CD4-positive, alpha-beta T cell (primary cell): Measurements from ENCODE around the gene LSAMP. TPM values are rescaled to one million over a fixed set of nuclear protein-coding genes. Genes with fewer than 3 reads are reported as not detected.

Experiments used
- ATAC-seq: fragments of 200-7000 bp; cut with Tn5 transposase; one replicate; pipeline ENCODE4 v1.10.0; 2022; ENCODE audit warnings: mild to moderate bottlenecking; ENCODE audit not compliant: poor library complexity
- CTCF ChIA-PET: fragments of 350-600 bp; sonication (Branson Sonifier 250); formaldehyde crosslinking; loops from one replicate; lab custom pipeline; 2021; ENCODE audit warnings: antibody characterized with exemption, inconsistent platforms; lab: Charles Lee
- POLR2A ChIA-PET: fragments of 350-600 bp; sonication (Branson Sonifier 250); formaldehyde crosslinking; loops from one replicate; lab custom pipeline; 2021; ENCODE audit warnings: antibody characterized with exemption, inconsistent platforms; lab: Charles Lee
- DNase-seq, 14 experiments: peaks; one replicate each; pipeline ENCODE4 v3.0.0-alpha.2; 2013 to 2020; ENCODE audit warnings: mixed read lengths in 2 of 14
- H3K27ac ChIP-seq, 2 donors: one replicate each; pipeline versions ENCODE4 v1.5.1 to v1.7.0; 2013; ENCODE audit warnings: low read length in 2 of 2, low read depth in 1 of 2, mild to moderate bottlenecking in 1 of 2
- H3K27me3 ChIP-seq, 2 experiments: 1 replicate in 1 of 2; 2 replicates in 1 of 2; pipeline versions ENCODE4 v1.6.1 to v1.7.0; 2013; ENCODE audit warnings: low read length in 2 of 2, control low read depth in 1 of 2, mild to moderate bottlenecking in 1 of 2, moderate library complexity in 1 of 2; ENCODE audit not compliant: insufficient read depth in 2 of 2, control insufficient read depth in 1 of 2
- H3K36me3 ChIP-seq: one replicate; pipeline ENCODE4 v1.6.1; 2013; ENCODE audit warnings: low read length, control low read depth; ENCODE audit not compliant: insufficient read depth
- H3K4me1 ChIP-seq: one replicate; pipeline ENCODE4 v1.6.1; 2013; ENCODE audit warnings: low read length, control low read depth; ENCODE audit not compliant: insufficient read depth
- H3K4me3 ChIP-seq: one replicate; pipeline ENCODE4 v1.5.1; 2013; ENCODE audit warnings: mild to moderate bottlenecking, low read length, moderate library complexity
- H3K9me3 ChIP-seq, 2 experiments: 1 replicate in 1 of 2; 2 replicates in 1 of 2; pipeline versions ENCODE4 v1.6.1 to v1.7.0; 2013; ENCODE audit warnings: low read length in 2 of 2, mild to moderate bottlenecking in 2 of 2, control low read depth in 1 of 2, moderate library complexity in 1 of 2; ENCODE audit not compliant: control insufficient read depth in 1 of 2, insufficient read depth in 1 of 2
- H3K27ac Mint-ChIP-seq: one replicate; pipeline ENCODE4 v1.8.0; 2020; ENCODE audit warnings: mixed read lengths
- H3K27me3 Mint-ChIP-seq: one replicate; pipeline ENCODE4 v1.8.0; 2021; ENCODE audit warnings: mixed read lengths
- H3K36me3 Mint-ChIP-seq: one replicate; pipeline ENCODE4 v1.8.0; 2021; ENCODE audit warnings: low read depth, mixed read lengths
- H3K4me1 Mint-ChIP-seq: one replicate; pipeline ENCODE4 v1.8.0; 2021; ENCODE audit warnings: low read depth, mixed read lengths
- H3K4me3 Mint-ChIP-seq: one replicate; pipeline ENCODE4 v1.8.0; 2020; ENCODE audit warnings: mild to moderate bottlenecking, mixed read lengths
- H3K9me3 Mint-ChIP-seq: one replicate; pipeline ENCODE4 v1.8.0; 2020; ENCODE audit warnings: mixed read lengths
- CTCF ChIP-seq: fragments of 200-600 bp; IDR thresholded peaks from one replicate; pipeline ENCODE4 v1.8.0; 2022; ENCODE audit warnings: antibody characterized with exemption, mild to moderate bottlenecking
- intact Hi-C, 2 experiments: fragments of 100-400 bp; cut with DNase I in 1 of 2; cut with micrococcal nuclease in 1 of 2; formaldehyde crosslinking; loops; one replicate each; pipeline versions ENCODE4 v1.15.1 to v1.9.0; 2023 to 2025; cut with DNase I, micrococcal nuclease
- total RNA-seq, 174 experiments: library from RNA in 2 of 174; stranded (reverse) in 2 of 174; gene quantifications; one replicate each; pipeline ENCODE4 v1.2.3 and lab custom pipeline; 2021 to 2026

LSAMP gene
- total RNA-seq, 2 experiments from 2014 or later = not detected

GRCh38 chr3:116188231-116188785 is 257.0 kb downstream of the LSAMP start:
- CTCF ChIA-PET = no interaction called here
- Mint-ChIP-seq H3K4me3 (no peak overlapping the region), H3K27ac (no peak overlapping the region), H3K36me3 (no peaks in the 10 kb centered on the region), H3K4me1 (no peaks in the 10 kb centered on the region), H3K27me3 (peaks cover 6% of the 10 kb centered on the region), H3K9me3 (no peaks in the 10 kb centered on the region)
- TF ChIP-seq CTCF = no peak
- no peak for ATAC-seq
- H3K9me3 ChIP-seq = no peaks in the 10 kb centered on the region
- no peak overlapping the region for H3K27ac ChIP-seq
- H3K36me3 ChIP-seq = no peaks in the 10 kb centered on the region
- H3K4me3 ChIP-seq = no peak overlapping the region
- POLR2A ChIA-PET = no interaction called here
- intact Hi-C loops = no loop called here
- DNase-seq = no peak
- H3K4me1 ChIP-seq = no peaks in the 10 kb centered on the region
- no peaks in the 10 kb centered on the region for H3K27me3 ChIP-seq

- H3K27ac Mint-ChIP-seq = no peak overlapping the region
These were observed 259.2 kb downstream of the LSAMP start for GRCh38 chr3:116186049-116186448.

GRCh38 chr3:116181159-116181558 is 264.1 kb downstream of the LSAMP start:
- no peak overlapping the region for H3K4me3 ChIP-seq
- TF ChIP-seq CTCF = no peak
- H3K27me3 ChIP-seq = no peaks in the 10 kb centered on the region
- no peaks in the 10 kb centered on the region for H3K4me1 ChIP-seq
- H3K27ac ChIP-seq = no peak overlapping the region
- no peak overlapping the region for H3K4me3 Mint-ChIP-seq
- no peaks in the 10 kb centered on the region for H3K4me1 Mint-ChIP-seq
- H3K27me3 Mint-ChIP-seq = no peaks in the 10 kb centered on the region
- ChIA-PET CTCF (no interaction called here), POLR2A (no interaction called here)
- no peaks in the 10 kb centered on the region for H3K9me3 Mint-ChIP-seq
- DNase-seq = no peak
- ATAC-seq = no peak
- H3K9me3 ChIP-seq = no peaks in the 10 kb centered on the region
- H3K27ac Mint-ChIP-seq = no peak overlapping the region
- H3K36me3 Mint-ChIP-seq = no peaks in the 10 kb centered on the region
- H3K36me3 ChIP-seq = no peaks in the 10 kb centered on the region
- intact Hi-C loops = no loop called here

More at GRCh38 chr3:116186049-116186448, 259.2 kb downstream of the LSAMP start:
- H3K4me3 ChIP-seq = no peak overlapping the region
- Mint-ChIP-seq H3K36me3 (no peaks in the 10 kb centered on the region), H3K4me1 (no peaks in the 10 kb centered on the region), H3K4me3 (no peak overlapping the region), H3K27me3 (peaks cover 6% of the 10 kb centered on the region), H3K9me3 (no peaks in the 10 kb centered on the region)
- no peak for ATAC-seq
- no peaks in the 10 kb centered on the region for H3K9me3 ChIP-seq
- no peak for DNase-seq
- no peak overlapping the region for H3K27ac ChIP-seq
- H3K27me3 ChIP-seq = no peaks in the 10 kb centered on the region
- ChIA-PET CTCF (no interaction called here), POLR2A (no interaction called here)
- intact Hi-C loops = no loop called here
- TF ChIP-seq CTCF = no peak
- no peaks in the 10 kb centered on the region for H3K36me3 ChIP-seq
- no peaks in the 10 kb centered on the region for H3K4me1 ChIP-seq
